Neuronal stem cell (in vitro differentiated cells): Measurements from ENCODE around the gene ASCL2.

ENCODE experiments used
- DNase-seq: peaks from one replicate; pipeline ENCODE4 v3.0.0-alpha.2; 2013; ENCODE audit warnings: low spot score
- H2AFZ ChIP-seq: one replicate; pipeline ENCODE4 v1.6.1; 2013; ENCODE audit warnings: mild to moderate bottlenecking, low read length, inconsistent platforms
- H2AK5ac ChIP-seq: 2 replicates; pipeline ENCODE4 v1.6.1; 2013; ENCODE audit warnings: low read depth, mild to moderate bottlenecking, inconsistent platforms, low read length, moderate library complexity, mixed read lengths
- H2BK120ac ChIP-seq: 2 replicates; pipeline ENCODE4 v1.6.1; 2013; ENCODE audit warnings: low read depth, mild to moderate bottlenecking, inconsistent platforms, low read length, moderate library complexity, mixed read lengths
- H2BK12ac ChIP-seq: one replicate; pipeline ENCODE4 v1.6.1; 2013; ENCODE audit warnings: low read length, inconsistent platforms
- H2BK15ac ChIP-seq: 2 replicates; pipeline ENCODE4 v1.6.1; 2013; ENCODE audit warnings: mild to moderate bottlenecking, low read length, inconsistent platforms, mixed read lengths
- H2BK5ac ChIP-seq: one replicate; pipeline ENCODE4 v1.6.1; 2013; ENCODE audit warnings: inconsistent platforms, mild to moderate bottlenecking, low read length, moderate library complexity
- H3K14ac ChIP-seq: one replicate; pipeline ENCODE4 v1.6.1; 2013; ENCODE audit warnings: low read length, inconsistent platforms
- H3K18ac ChIP-seq: 2 replicates; pipeline ENCODE4 v1.6.1; 2013; ENCODE audit warnings: low read length, inconsistent platforms
- H3K23ac ChIP-seq: 2 replicates; pipeline ENCODE4 v1.6.1; 2013; ENCODE audit warnings: low read depth, mild to moderate bottlenecking, mixed read lengths, low read length, inconsistent platforms; ENCODE audit not compliant: poor library complexity
- H3K27ac ChIP-seq: replicated peaks from 3 replicates; pipeline ENCODE4 v1.5.1; 2013; ENCODE audit warnings: low read length, inconsistent platforms
- H3K27me3 ChIP-seq, 3 experiments: 2 replicates each; pipeline ENCODE4 v1.6.1; 2013; ENCODE audit warnings: low read length in 3 of 3, mild to moderate bottlenecking in 2 of 3, inconsistent platforms in 1 of 3, low read depth in 1 of 3, mixed read lengths in 1 of 3, moderate library complexity in 1 of 3; ENCODE audit not compliant: control insufficient read depth in 3 of 3, insufficient read depth in 3 of 3
- H3K36me3 ChIP-seq, 2 donors: replicated peaks in 1 of 2; 2 replicates each; pipeline ENCODE4 v1.6.1; 2013; ENCODE audit warnings: low read length in 2 of 2; ENCODE audit not compliant: control insufficient read depth in 2 of 2, insufficient read depth in 2 of 2
- H3K4ac ChIP-seq: 2 replicates; pipeline ENCODE4 v1.6.1; 2013; ENCODE audit warnings: inconsistent platforms, mild to moderate bottlenecking, low read length, moderate library complexity
- H3K4me1 ChIP-seq, 2 donors: 1 replicate in 1 of 2; 2 replicates in 1 of 2; pipeline ENCODE4 v1.6.1; 2013; ENCODE audit warnings: low read length in 2 of 2, low read depth in 1 of 2; ENCODE audit not compliant: control insufficient read depth in 2 of 2, insufficient read depth in 1 of 2
- H3K4me2 ChIP-seq: one replicate; pipeline ENCODE4 v1.6.1; 2013; ENCODE audit warnings: mild to moderate bottlenecking, low read length, inconsistent platforms; ENCODE audit not compliant: insufficient read depth, poor library complexity, severe bottlenecking
- H3K4me3 ChIP-seq, 2 donors: 2 replicates each; pipeline ENCODE4 v1.5.1; 2013; ENCODE audit warnings: low read length in 2 of 2, mild to moderate bottlenecking in 2 of 2, inconsistent platforms in 1 of 2, moderate library complexity in 1 of 2
- H3K79me1 ChIP-seq: one replicate; pipeline ENCODE4 v1.6.1; 2013; ENCODE audit warnings: low read depth, mild to moderate bottlenecking, inconsistent platforms, low read length, moderate library complexity
- H3K9ac ChIP-seq: one replicate; pipeline ENCODE4 v1.6.1; 2013; ENCODE audit warnings: mild to moderate bottlenecking, low read depth, low read length, inconsistent platforms; ENCODE audit not compliant: poor library complexity
- H3K9me3 ChIP-seq, 2 donors: replicated peaks in 1 of 2; 2 replicates each; pipeline versions ENCODE3 to v1.6.1; 2013; ENCODE audit warnings: low read length in 2 of 2, mild to moderate bottlenecking in 2 of 2, inconsistent platforms in 1 of 2, low read depth in 1 of 2, mixed read lengths in 1 of 2, moderate library complexity in 1 of 2; ENCODE audit not compliant: control insufficient read depth in 2 of 2, insufficient read depth in 1 of 2
- H4K8ac ChIP-seq: one replicate; pipeline ENCODE4 v1.6.1; 2013; ENCODE audit warnings: low read depth, mild to moderate bottlenecking, inconsistent platforms, low read length, moderate library complexity
- H4K91ac ChIP-seq: one replicate; pipeline ENCODE4 v1.6.1; 2013; ENCODE audit warnings: low read length, low read depth, mild to moderate bottlenecking, inconsistent platforms; ENCODE audit not compliant: poor library complexity
- WGBS, 2 donors: extraction: QIAGEN DNeasy Blood & Tissue Kit; methylation state at CpG; one replicate each; pipeline ENCODE4 v1.1.7; 2013; ENCODE audit warnings: missing lambda C conversion rate in 2 of 2, mixed read lengths in 1 of 2; ENCODE audit not compliant: insufficient read length in 2 of 2, insufficient replicate concordance in 1 of 2; ENCODE audit errors: extremely low coverage in 2 of 2; 5-methylcytosine and 5-hydroxymethylcytosine counted together

Gene ASCL2

GRCh38 chr11:2259897-2260451, 10.4 kb downstream of the ASCL2 start:
- H3K9ac ChIP-seq = no peak overlapping the region
- no peak overlapping the region for H3K4ac ChIP-seq
- no peaks in the 10 kb centered on the region for H3K36me3 ChIP-seq
- no peak overlapping the region for H2BK120ac ChIP-seq
- no peaks in the 10 kb centered on the region for H3K79me1 ChIP-seq
- H2BK5ac ChIP-seq = no peak overlapping the region
- no peak overlapping the region for H4K8ac ChIP-seq
- H3K4me2 ChIP-seq = no peak overlapping the region
- peak overlapping the region; percentile 12 for H3K23ac ChIP-seq
- H2AK5ac ChIP-seq = peak overlapping the region; percentile 86
- H2BK15ac ChIP-seq = peak overlapping the region; percentile 64
- no peak overlapping the region for H4K91ac ChIP-seq
- H3K4me1 ChIP-seq = peaks cover 0 to 6% of the 10 kb centered on the region in 2 donors
- H2BK12ac ChIP-seq = no peak overlapping the region
- H3K27me3 ChIP-seq = peaks cover 0 to 28% (median 4%) of the 10 kb centered on the region in 3 experiments
- peak overlapping the region; percentile 56 for H3K14ac ChIP-seq
- H3K9me3 ChIP-seq = peaks cover 0 to 1% of the 10 kb centered on the region in 2 donors
- WGBS, 2 donors = no CpG with 5 or more reads among the region's 12 CpGs
- H2AFZ ChIP-seq = no peak overlapping the region
- H3K18ac ChIP-seq = peak overlapping the region; percentile 76
- no peak overlapping the region for H3K4me3 ChIP-seq
- DNase-seq = no peak
- no peak overlapping the region for H3K27ac ChIP-seq

- Histone ChIP-seq H4K91ac (no peak overlapping the region), H3K23ac (no peak overlapping the region), H3K9ac (no peak overlapping the region), H3K4me3 (no peak overlapping the region), H2AFZ (no peak overlapping the region), H2AK5ac (peak overlapping the region; percentile 75), H2BK5ac (no peak overlapping the region), H2BK12ac (no peak overlapping the region), H3K14ac (no peak overlapping the region), H2BK120ac (no peak overlapping the region), H3K9me3 (peaks cover 0 to 1% of the 10 kb centered on the region in 2 donors), H3K4me2 (no peak overlapping the region), H3K27ac (no peak overlapping the region), H4K8ac (no peak overlapping the region), H3K79me1 (no peaks in the 10 kb centered on the region), H3K36me3 (no peaks in the 10 kb centered on the region), H2BK15ac (no peak overlapping the region), H3K4ac (peak overlapping the region; percentile 89), H3K27me3 (peaks cover 0 to 23% (median under 1%) of the 10 kb centered on the region in 3 experiments), H3K4me1 (peaks cover 0 to 6% of the 10 kb centered on the region in 2 donors), H3K18ac (peak overlapping the region; percentile 57)
- no CpG with 5 or more reads among the region's 8 CpGs for WGBS, 2 donors
- DNase-seq = no peak
Observed at GRCh38 chr11:2259466-2259830, 10.9 kb downstream of the ASCL2 start.

- peak overlapping the region; percentile 21 for H3K9ac ChIP-seq
- peak overlapping the region; percentile 58 for H2BK12ac ChIP-seq
- H3K4me2 ChIP-seq = no peak overlapping the region
- DNase-seq = no peak
- H3K14ac ChIP-seq = peak overlapping the region; percentile 63
- peak overlapping the region; percentile 65 for H3K18ac ChIP-seq
- no peak overlapping the region for H2AFZ ChIP-seq
- no peaks in the 10 kb centered on the region for H3K36me3 ChIP-seq
- no peak overlapping the region for H3K27ac ChIP-seq
- no peak overlapping the region for H2BK5ac ChIP-seq
- H3K79me1 ChIP-seq = no peaks in the 10 kb centered on the region
- no peak overlapping the region for H2BK120ac ChIP-seq
- H2AK5ac ChIP-seq = peak overlapping the region; percentile 83
- no peak overlapping the region for H2BK15ac ChIP-seq
- peaks cover 0 to 18% (median 0%) of the 10 kb centered on the region in 3 experiments for H3K27me3 ChIP-seq
- H4K8ac ChIP-seq = no peak overlapping the region
- H4K91ac ChIP-seq = no peak overlapping the region
- H3K9me3 ChIP-seq = peaks cover 0 to 1% of the 10 kb centered on the region in 2 donors
- peak overlapping the region; percentile 84 for H3K4ac ChIP-seq
- no peak overlapping the region for H3K4me3 ChIP-seq
- H3K4me1 ChIP-seq = peaks cover 0 to 6% of the 10 kb centered on the region in 2 donors
- peak overlapping the region; percentile 55 for H3K23ac ChIP-seq
- no CpG with 5 or more reads among the region's 29 CpGs for whole genome bisulfite sequencing, 2 donors
Observed at GRCh38 chr11:2258501-2259465, 11.6 kb downstream of the ASCL2 start.
